ENCODE data around the gene CLCN1. TPM values are rescaled to one million over a fixed set of nuclear protein-coding genes. Genes with fewer than 3 reads are reported as not detected.

CLCN1 gene
- total RNA-seq, 1 experiment from 2014 or later = not detected

DNA sequence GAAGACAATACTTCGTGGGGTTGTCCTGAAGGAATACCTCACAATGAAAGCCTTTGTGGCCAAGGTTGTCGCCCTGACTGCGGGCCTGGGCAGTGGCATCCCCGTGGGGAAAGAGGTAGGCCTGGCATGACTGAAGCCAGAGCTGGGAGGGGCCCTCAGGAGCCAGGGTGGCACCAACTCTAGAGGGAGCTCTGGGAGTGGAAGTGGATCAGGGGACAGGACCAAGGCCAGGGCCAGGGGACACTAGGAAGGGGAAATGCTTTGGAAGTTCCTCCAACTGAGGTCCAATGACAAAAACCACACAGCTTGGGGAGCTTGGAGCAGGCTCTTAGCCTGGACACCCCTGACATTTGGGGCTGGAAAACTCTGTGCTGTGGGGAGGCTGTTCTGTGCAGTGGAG, 5.8 kb downstream of the CLCN1 start:
- no peak for TF ChIP-seq EZH2 (IDR thresholded peaks at IDR 0.05; ENCODE audit: borderline replicate concordance, low read depth, low read length, poor library complexity, severe bottlenecking)
- TF ChIP-seq, protein P1, sequence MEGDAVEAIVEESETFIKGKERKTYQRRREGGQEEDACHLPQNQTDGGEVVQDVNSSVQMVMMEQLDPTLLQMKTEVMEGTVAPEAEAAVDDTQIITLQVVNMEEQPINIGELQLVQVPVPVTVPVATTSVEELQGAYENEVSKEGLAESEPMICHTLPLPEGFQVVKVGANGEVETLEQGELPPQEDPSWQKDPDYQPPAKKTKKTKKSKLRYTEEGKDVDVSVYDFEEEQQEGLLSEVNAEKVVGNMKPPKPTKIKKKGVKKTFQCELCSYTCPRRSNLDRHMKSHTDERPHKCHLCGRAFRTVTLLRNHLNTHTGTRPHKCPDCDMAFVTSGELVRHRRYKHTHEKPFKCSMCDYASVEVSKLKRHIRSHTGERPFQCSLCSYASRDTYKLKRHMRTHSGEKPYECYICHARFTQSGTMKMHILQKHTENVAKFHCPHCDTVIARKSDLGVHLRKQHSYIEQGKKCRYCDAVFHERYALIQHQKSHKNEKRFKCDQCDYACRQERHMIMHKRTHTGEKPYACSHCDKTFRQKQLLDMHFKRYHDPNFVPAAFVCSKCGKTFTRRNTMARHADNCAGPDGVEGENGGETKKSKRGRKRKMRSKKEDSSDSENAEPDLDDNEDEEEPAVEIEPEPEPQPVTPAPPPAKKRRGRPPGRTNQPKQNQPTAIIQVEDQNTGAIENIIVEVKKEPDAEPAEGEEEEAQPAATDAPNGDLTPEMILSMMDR (conservative IDR thresholded peaks at IDR 0.05; ENCODE audit: low read depth, low read length) = no peak
- no peaks in the 10 kb centered on the region for H3K36me3 ChIP-seq (ENCODE audit: insufficient read depth, low read length, poor library complexity, severe bottlenecking)
- H3K4me3 ChIP-seq (ENCODE audit: low read depth, low read length, poor library complexity, severe bottlenecking) = no peak overlapping the region
- no peak overlapping the region for H3K27ac ChIP-seq (ENCODE audit: low read depth, low read length, poor library complexity, severe bottlenecking)
- no peaks in the 10 kb centered on the region for H3K9me3 ChIP-seq (ENCODE audit: low read depth, low read length, poor library complexity, severe bottlenecking)
- H3K27me3 ChIP-seq (replicated peaks; ENCODE audit: insufficient read depth, low read depth, low read length, poor library complexity) = no peaks in the 10 kb centered on the region
- CTCF ChIA-PET = interaction anchor here (0.6 kb wide), 1 partner anchor 22 kb away, joined by 3 read pairs; no protein-coding TSS in a partner anchor
- POLR2A ChIA-PET (ENCODE audit: low non-redundant PET) = no interaction called here
- BruUV-seq (replicated peaks) = no TSS peak
- intact Hi-C loops (cut with micrococcal nuclease; ENCODE audit: unreplicated experiment) = loop anchor here (2.0 kb wide), 1 partner anchor 21 kb away; no protein-coding TSS in a partner anchor
- no peaks in the 10 kb centered on the region for H3K4me1 ChIP-seq (ENCODE audit: insufficient read depth, low read length, poor library complexity, severe bottlenecking)
- no peak for DNase-seq (ENCODE audit: low spot score)

DNA sequence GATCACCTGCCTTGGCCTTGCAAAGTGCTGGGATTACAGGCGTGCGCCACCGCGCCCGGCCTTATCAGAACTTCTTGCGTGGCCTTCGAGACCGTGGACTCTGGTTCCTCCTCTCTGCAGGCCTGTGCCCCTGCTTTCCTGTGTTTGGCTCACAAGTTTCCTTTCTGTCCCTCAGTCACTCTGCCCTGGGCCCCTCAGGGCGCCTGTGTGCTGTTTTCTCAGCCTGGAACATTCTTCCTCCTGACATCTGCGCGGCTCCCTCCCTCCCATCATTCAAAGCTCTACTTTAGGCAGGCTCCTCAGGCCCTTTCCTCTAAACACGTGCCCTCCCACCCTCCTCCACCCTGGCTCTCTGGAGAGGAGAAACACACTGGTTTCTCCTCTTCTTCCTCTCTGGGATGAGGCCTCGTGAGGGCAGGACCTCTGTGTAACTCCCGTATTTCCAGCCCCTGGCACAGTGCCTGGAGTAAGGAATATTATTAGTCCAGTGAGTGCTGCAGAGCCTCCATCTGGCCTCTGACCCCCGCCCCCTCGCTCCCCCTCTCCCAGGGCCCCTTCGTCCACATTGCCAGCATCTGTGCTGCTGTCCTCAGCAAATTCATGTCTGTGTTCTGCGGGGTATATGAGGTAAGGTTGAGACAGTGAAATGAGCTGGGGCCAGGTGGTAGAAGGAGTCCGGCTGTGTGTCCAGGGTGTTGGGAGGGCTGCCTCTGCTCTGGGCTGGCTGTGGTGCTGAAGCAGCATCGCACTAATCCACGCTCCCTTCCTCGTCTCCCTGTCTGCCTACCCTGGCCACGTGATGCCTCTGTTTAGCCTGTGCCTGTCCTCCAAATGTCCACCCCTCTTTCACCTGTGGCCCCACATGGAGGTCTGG, 7.1 kb downstream of the CLCN1 start:
- POLR2A ChIA-PET (ENCODE audit: low non-redundant PET) = no interaction called here
- Histone ChIP-seq H3K4me1 (ENCODE audit: insufficient read depth, low read length, poor library complexity, severe bottlenecking) (no peaks in the 10 kb centered on the region), H3K27me3 (replicated peaks; ENCODE audit: insufficient read depth, low read depth, low read length, poor library complexity) (no peaks in the 10 kb centered on the region), H3K4me3 (ENCODE audit: low read depth, low read length, poor library complexity, severe bottlenecking) (no peak overlapping the region), H3K9me3 (ENCODE audit: low read depth, low read length, poor library complexity, severe bottlenecking) (no peaks in the 10 kb centered on the region), H3K27ac (ENCODE audit: low read depth, low read length, poor library complexity, severe bottlenecking) (no peak overlapping the region), H3K36me3 (ENCODE audit: insufficient read depth, low read length, poor library complexity, severe bottlenecking) (no peaks in the 10 kb centered on the region)
- TF ChIP-seq EZH2 (IDR thresholded peaks at IDR 0.05; ENCODE audit: borderline replicate concordance, low read depth, low read length, poor library complexity, severe bottlenecking) = no peak
- TF ChIP-seq, protein P1 (conservative IDR thresholded peaks at IDR 0.05; ENCODE audit: low read depth, low read length) = no peak
- BruUV-seq (replicated peaks) = no TSS peak
- DNase-seq (ENCODE audit: low spot score) = no peak
- intact Hi-C loops (cut with micrococcal nuclease; ENCODE audit: unreplicated experiment) = no loop called here
- CTCF ChIA-PET = no interaction called here

DNA sequence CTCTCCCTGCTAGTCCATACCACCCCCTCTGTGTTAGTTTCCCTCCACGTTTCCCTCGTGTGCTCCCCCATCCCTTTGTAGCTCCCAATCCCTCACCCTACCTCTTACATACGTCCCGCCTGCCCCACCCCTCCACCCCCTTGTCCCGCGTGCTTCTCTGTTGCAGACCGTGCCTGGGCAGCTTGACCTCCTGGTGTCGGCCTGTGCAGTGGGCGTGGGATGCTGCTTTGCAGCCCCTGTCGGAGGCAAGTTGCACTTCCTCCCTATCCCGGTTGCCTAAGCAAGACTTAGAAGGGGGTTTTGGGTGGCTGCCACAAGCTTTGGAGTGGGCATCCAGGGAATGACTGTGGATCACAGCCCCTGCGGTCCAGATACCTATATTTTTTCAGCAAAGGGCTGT, 7.7 kb downstream of the CLCN1 start:
- Histone ChIP-seq H3K4me1 (ENCODE audit: insufficient read depth, low read length, poor library complexity, severe bottlenecking) (no peaks in the 10 kb centered on the region), H3K9me3 (ENCODE audit: low read depth, low read length, poor library complexity, severe bottlenecking) (no peaks in the 10 kb centered on the region), H3K27me3 (replicated peaks; ENCODE audit: insufficient read depth, low read depth, low read length, poor library complexity) (no peaks in the 10 kb centered on the region), H3K4me3 (ENCODE audit: low read depth, low read length, poor library complexity, severe bottlenecking) (no peak overlapping the region), H3K27ac (ENCODE audit: low read depth, low read length, poor library complexity, severe bottlenecking) (no peak overlapping the region), H3K36me3 (ENCODE audit: insufficient read depth, low read length, poor library complexity, severe bottlenecking) (no peaks in the 10 kb centered on the region)
- CTCF ChIA-PET = no interaction called here
- TF ChIP-seq EZH2 (IDR thresholded peaks at IDR 0.05; ENCODE audit: borderline replicate concordance, low read depth, low read length, poor library complexity, severe bottlenecking) = no peak
- TF ChIP-seq, protein P1 (conservative IDR thresholded peaks at IDR 0.05; ENCODE audit: low read depth, low read length) = no peak
- intact Hi-C loops (cut with micrococcal nuclease; ENCODE audit: unreplicated experiment) = no loop called here
- POLR2A ChIA-PET (ENCODE audit: low non-redundant PET) = no interaction called here
- no TSS peak for BruUV-seq (replicated peaks)
- no peak for DNase-seq (ENCODE audit: low spot score)

All from A673 (cell line).